Central memory CD4-positive, alpha-beta T cell (primary cell): ENCODE data around the gene P3H1.
"Not testable (repeated sequence)": the region's sequence is repeated elsewhere in the genome, so short reads cannot be mapped to it uniquely, and the experiment has no call there.

Experiments used
- DNase-seq: peaks from one replicate; pipeline ENCODE4 v3.0.0; 2022

The P3H1 gene

GRCh38 chr1:42768172-42768571 is 1.3 kb upstream of the P3H1 start:
- DNase-seq = no peak

GRCh38 chr1:42767510-42768000 is 727 bp upstream of the P3H1 start:
- DNase-seq = no peak

GRCh38 chr1:42765832-42766740 is 742 bp downstream of the P3H1 start:
- no peak for DNase-seq

GRCh38 chr1:42765269-42765668 is 1.6 kb downstream of the P3H1 start:
- no peak for DNase-seq

GRCh38 chr1:42762269-42762668 is 4.6 kb downstream of the P3H1 start:
- DNase-seq = no peak

GRCh38 chr1:42761567-42761966 is 5.3 kb downstream of the P3H1 start:
- no peak for DNase-seq

- DNase-seq = no peak
Observed at GRCh38 chr1:42759114-42759513, 7.7 kb downstream of the P3H1 start.

- DNase-seq = no peak
Observed at GRCh38 chr1:42758641-42759040, 8.2 kb downstream of the P3H1 start.

- DNase-seq = no peak
Observed at GRCh38 chr1:42757892-42758275, 8.9 kb downstream of the P3H1 start.

GRCh38 chr1:42756956-42757891 is 9.6 kb downstream of the P3H1 start:
- peak; percentile 19 for DNase-seq

GRCh38 chr1:42753070-42753469 is 13.8 kb downstream of the P3H1 start:
- no peak for DNase-seq

- no peak for DNase-seq
Observed at GRCh38 chr1:42752284-42752683, 14.5 kb downstream of the P3H1 start.

GRCh38 chr1:42751511-42752070 is 15.2 kb downstream of the P3H1 start:
- DNase-seq = not testable (repeated sequence)

GRCh38 chr1:42750041-42750440 is 16.8 kb downstream of the P3H1 start:
- no peak for DNase-seq

- DNase-seq = no peak
Observed at GRCh38 chr1:42748461-42749410, 18.1 kb downstream of the P3H1 start.

GRCh38 chr1:42748021-42748420 is 18.8 kb downstream of the P3H1 start:
- no peak for DNase-seq

GRCh38 chr1:42747125-42747524 is 19.7 kb downstream of the P3H1 start:
- DNase-seq = peak; percentile 19

- no peak for DNase-seq
Observed at GRCh38 chr1:42746436-42747105, 20.3 kb downstream of the P3H1 start.

GRCh38 chr1:42745851-42746250 is 21.0 kb downstream of the P3H1 start:
- no peak for DNase-seq

- no peak for DNase-seq
Observed at GRCh38 chr1:42744148-42744413, 22.7 kb downstream of the P3H1 start.

- DNase-seq = no peak
Observed at GRCh38 chr1:42743317-42744147, 23.3 kb downstream of the P3H1 start.
